ENCODE measurements around the gene ADH4. TPM values are rescaled to one million over a fixed set of nuclear protein-coding genes. Genes with fewer than 3 reads are reported as not detected.

ADH4 gene
- total and polyA plus RNA-seq, 2 experiments from 2014 or later, result not detected

DNA sequence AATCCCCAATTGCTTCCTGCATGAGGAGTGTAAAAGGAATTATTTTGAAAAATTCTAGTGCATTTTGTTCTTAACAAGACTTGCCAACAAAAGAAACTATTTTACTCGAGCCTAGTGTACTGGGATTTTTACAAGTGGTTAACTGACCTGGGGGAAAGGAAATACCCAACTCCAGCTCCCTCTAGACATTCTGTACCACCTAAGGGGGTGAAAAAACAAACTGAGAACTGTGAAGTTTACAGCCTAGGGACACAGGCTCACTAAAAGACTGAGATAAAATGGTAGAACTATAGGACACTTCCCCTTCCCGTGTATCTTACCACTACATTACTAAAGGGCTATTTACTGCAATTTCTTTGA, 52.9 kb downstream of the ADH4 start:
- Histone ChIP-seq H3K4me3 (0 out of 2 replicates have a peak overlapping the region, but pooled peaks have one; percentile 29), H3K27ac (ENCODE audit: low read depth) (no peak overlapping the region), H2AFZ (no peak overlapping the region), H3K9me2 (ENCODE audit: insufficient read depth) (no peaks in the 10 kb centered on the region), H4K20me1 (replicated peaks; ENCODE audit: insufficient read depth) (no peaks in the 10 kb centered on the region), H3K4me2 (peak overlapping the region; percentile 93), H3K27me3 (ENCODE audit: insufficient read depth) (no peaks in the 10 kb centered on the region), H3F3A (replicated peaks; ENCODE audit: low read depth) (no peaks in the 10 kb centered on the region), H3K4me1 (ENCODE audit: insufficient read depth) (peaks cover 18% of the 10 kb centered on the region), H3K36me3 (ENCODE audit: insufficient read depth) (no peaks in the 10 kb centered on the region), H3K79me2 (replicated peaks; ENCODE audit: insufficient read depth) (peaks cover 35% of the 10 kb centered on the region)
- Mint-ChIP-seq H3K4me3 (peak overlapping the region; percentile 41; the same call in 1 of the 3 replicates), H3K27me3 (ENCODE audit: insufficient read depth, low read depth, poor library complexity) (peaks cover 15% of the 10 kb centered on the region), H3K9me3 (peaks cover 3% of the 10 kb centered on the region; the same call in 2 of the 3 replicates), H3K4me1 (peaks cover 33% of the 10 kb centered on the region), H3K27ac (peak overlapping the region; percentile 8; the same call in 1 of the 2 replicates), H3K36me3 (ENCODE audit: low read depth) (peaks cover 21% of the 10 kb centered on the region)
- ATAC-seq (no peak), DNase-seq (ENCODE audit: low spot score) (no peak)
- TF ChIP-seq JUNB (IDR thresholded peaks at IDR 0.05; ENCODE audit: unreplicated experiment) (no peak), EZH2 (IDR thresholded peaks at IDR 0.05; ENCODE audit: low read depth, unreplicated experiment) (no peak), ZNF114 (CRISPR knock-in tag; IDR thresholded peaks at IDR 0.05) (no peak), STAT1 (IDR thresholded peaks at IDR 0.05; ENCODE audit: unreplicated experiment) (no peak), NANOG (IDR thresholded peaks at IDR 0.05; ENCODE audit: borderline replicate concordance) (no peak), ZNF462 (CRISPR knock-in tag; IDR thresholded peaks at IDR 0.05) (no peak), ZNF331 (CRISPR knock-in tag; IDR thresholded peaks at IDR 0.05; ENCODE audit: low read depth) (no peak), ETS1 (IDR thresholded peaks at IDR 0.05) (no peak), POLR2AphosphoS5 (IDR thresholded peaks at IDR 0.05; ENCODE audit: low read depth) (no peak), EZH2phosphoT487 (IDR thresholded peaks at IDR 0.05; ENCODE audit: unreplicated experiment) (no peak)
- TF ChIP-seq, protein P1, sequence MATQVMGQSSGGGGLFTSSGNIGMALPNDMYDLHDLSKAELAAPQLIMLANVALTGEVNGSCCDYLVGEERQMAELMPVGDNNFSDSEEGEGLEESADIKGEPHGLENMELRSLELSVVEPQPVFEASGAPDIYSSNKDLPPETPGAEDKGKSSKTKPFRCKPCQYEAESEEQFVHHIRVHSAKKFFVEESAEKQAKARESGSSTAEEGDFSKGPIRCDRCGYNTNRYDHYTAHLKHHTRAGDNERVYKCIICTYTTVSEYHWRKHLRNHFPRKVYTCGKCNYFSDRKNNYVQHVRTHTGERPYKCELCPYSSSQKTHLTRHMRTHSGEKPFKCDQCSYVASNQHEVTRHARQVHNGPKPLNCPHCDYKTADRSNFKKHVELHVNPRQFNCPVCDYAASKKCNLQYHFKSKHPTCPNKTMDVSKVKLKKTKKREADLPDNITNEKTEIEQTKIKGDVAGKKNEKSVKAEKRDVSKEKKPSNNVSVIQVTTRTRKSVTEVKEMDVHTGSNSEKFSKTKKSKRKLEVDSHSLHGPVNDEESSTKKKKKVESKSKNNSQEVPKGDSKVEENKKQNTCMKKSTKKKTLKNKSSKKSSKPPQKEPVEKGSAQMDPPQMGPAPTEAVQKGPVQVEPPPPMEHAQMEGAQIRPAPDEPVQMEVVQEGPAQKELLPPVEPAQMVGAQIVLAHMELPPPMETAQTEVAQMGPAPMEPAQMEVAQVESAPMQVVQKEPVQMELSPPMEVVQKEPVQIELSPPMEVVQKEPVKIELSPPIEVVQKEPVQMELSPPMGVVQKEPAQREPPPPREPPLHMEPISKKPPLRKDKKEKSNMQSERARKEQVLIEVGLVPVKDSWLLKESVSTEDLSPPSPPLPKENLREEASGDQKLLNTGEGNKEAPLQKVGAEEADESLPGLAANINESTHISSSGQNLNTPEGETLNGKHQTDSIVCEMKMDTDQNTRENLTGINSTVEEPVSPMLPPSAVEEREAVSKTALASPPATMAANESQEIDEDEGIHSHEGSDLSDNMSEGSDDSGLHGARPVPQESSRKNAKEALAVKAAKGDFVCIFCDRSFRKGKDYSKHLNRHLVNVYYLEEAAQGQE (IDR thresholded peaks at IDR 0.05; ENCODE audit: unreplicated experiment), result no peak
- TF ChIP-seq, protein P2, sequence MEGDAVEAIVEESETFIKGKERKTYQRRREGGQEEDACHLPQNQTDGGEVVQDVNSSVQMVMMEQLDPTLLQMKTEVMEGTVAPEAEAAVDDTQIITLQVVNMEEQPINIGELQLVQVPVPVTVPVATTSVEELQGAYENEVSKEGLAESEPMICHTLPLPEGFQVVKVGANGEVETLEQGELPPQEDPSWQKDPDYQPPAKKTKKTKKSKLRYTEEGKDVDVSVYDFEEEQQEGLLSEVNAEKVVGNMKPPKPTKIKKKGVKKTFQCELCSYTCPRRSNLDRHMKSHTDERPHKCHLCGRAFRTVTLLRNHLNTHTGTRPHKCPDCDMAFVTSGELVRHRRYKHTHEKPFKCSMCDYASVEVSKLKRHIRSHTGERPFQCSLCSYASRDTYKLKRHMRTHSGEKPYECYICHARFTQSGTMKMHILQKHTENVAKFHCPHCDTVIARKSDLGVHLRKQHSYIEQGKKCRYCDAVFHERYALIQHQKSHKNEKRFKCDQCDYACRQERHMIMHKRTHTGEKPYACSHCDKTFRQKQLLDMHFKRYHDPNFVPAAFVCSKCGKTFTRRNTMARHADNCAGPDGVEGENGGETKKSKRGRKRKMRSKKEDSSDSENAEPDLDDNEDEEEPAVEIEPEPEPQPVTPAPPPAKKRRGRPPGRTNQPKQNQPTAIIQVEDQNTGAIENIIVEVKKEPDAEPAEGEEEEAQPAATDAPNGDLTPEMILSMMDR (conservative IDR thresholded peaks at IDR 0.05; ENCODE audit: low read depth in 2 of 2), result no peak

All from GM23338 (cell line).